Bone marrow (tissue), 2 donors: ENCODE measurements around the gene RNF14.
"Not testable (repeated sequence)": the region's sequence is repeated elsewhere in the genome, so short reads cannot be mapped to it uniquely, and the experiment has no call there.

Source experiments
- DNase-seq, 2 donors: peaks; one replicate each; lab custom pipeline; 2025; lab: John Stamatoyannopoulos, UW

Gene RNF14

DNA sequence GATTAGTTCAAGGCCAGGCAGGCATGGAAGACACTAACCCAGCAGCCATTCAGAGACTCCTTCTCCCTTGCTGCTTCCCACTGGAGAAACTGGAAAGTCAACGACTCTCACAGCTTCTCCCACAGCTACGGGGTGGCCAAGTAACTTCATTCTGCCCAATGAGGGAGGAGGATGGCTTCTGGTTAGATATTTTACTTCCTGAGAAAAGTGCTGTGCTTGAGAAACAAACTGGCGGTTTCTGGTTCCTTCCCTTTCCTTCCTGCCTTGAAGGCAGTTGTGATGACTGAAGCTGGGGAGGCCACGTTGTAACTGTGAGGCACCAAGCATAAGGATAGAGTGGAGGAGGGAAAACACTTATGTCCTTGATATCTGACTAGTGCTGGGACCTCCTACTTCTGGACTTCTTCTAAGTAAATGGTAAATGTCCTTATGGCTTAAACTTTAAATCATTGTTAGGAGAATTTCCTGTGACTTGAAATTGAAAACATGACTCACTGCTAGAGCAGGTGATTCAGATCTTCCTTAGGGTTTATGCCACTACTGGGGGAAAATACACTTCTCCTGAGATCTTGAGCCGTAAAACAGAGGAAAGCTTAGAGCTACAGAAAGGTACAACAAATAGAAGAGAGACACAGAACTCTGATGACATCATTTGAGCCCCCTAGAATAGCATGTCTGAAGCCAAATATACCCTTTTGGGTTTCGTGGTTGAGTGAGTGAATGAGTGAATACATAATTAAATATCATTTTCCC lies 47.1 kb downstream of the RNF14 start:
- DNase-seq, result peak; percentile 7 to 82

GRCh38 chr5:142016556-142016955 lies 47.7 kb downstream of the RNF14 start:
- DNase-seq, result no peak

- no peak for DNase-seq
Measured at GRCh38 chr5:142017832-142018427, 49.0 kb downstream of the RNF14 start.

DNA sequence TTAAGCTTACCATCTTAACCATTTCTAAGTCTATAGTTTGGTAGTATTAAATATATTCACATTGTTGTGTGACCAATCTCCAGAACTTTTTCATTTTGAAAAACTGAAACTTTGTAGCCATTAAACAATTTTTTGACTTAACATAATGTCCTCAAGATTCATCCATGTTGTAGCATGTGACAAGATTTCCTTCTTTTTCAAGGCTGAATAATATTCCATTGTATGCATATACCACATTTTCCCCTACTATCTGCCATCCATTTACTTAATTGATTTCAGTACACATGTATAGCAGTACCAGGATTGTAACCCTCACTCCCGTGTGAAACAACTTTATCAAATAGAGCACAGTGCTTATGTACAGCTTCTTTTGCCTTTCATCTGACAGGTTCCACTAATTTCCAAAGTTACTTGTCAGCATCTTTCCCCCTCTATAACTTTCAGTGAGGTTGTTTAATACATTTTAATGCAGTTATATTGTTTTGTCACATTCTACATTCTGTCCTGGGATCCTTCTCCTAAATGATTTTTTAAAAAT lies 51.3 kb downstream of the RNF14 start:
- DNase-seq, result no peak

GRCh38 chr5:142023836-142024235 lies 54.9 kb downstream of the RNF14 start:
- no peak for DNase-seq

DNA sequence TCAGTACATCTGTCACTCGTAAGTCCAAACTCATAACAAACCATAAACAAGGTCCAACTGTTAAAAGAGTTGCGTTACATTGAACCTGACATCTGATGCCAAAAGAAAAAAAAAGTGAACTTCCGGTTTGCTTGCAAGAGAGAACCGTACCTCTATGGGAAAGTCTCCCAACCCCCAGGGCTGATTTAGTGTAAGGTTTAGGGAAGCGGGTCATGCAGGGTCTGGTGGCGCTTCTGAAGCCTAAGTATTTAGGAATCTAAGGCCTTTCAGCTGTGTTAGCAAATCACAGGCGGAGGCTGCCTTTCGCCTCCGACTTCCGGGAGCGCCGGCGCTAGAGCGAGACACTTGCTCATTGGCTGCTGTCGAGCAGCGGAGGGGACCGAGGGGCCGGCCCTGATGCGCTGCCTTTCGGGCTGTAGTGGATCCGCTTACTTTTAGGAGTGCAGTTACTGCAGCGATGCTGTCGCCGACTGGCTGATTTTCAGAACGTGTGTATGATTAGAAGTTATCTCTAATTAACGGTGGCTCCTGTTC lies 55.9 kb downstream of the RNF14 start:
- DNase-seq, result peak; percentile 30 to 85

- no peak for DNase-seq
Measured at GRCh38 chr5:142025637-142026036, 56.7 kb downstream of the RNF14 start.

- no peak for DNase-seq
Measured at GRCh38 chr5:142032150-142032549, 63.2 kb downstream of the RNF14 start.

DNA sequence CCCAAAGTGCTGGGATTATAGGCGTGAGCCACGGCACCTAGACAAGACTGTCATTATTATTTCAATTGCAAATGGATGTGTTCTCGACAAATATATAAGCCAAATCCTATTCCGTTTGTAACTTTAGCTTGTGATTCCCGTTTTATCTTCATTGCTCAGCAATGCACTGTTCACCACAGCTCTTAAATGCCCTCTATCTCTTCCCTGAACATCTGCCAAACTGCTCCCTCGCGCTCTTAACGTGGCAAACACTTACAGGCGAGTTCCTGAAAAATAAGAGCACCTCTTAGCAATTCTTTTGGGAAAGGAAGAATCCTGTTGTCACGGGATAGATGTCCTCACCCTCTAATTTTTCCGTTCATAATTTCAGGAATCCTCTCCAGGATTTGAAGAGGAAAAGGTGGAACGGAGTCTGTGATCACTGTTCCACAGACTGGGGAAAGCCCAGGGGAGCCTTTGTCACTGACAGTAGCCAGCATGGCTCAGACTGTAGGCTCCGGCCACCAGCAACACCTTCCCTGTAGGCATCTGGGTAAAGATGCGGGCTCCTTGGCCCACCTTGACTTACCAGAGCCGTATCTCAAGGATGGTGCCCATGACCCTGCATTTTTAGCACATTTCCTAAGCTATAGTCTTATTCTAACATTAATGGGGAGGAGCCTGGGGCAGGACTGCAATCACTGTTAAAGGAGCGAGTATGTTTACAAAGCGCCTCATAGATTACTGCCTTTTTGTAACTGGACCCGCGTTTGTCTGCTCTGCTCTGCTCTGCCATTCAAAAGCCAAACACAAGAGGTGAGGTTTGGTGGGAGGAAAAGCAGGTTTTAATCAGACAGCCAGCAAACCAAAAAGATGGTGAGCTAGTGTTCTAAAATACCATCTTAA lies 64.1 kb downstream of the RNF14 start:
- no peak for DNase-seq

DNA sequence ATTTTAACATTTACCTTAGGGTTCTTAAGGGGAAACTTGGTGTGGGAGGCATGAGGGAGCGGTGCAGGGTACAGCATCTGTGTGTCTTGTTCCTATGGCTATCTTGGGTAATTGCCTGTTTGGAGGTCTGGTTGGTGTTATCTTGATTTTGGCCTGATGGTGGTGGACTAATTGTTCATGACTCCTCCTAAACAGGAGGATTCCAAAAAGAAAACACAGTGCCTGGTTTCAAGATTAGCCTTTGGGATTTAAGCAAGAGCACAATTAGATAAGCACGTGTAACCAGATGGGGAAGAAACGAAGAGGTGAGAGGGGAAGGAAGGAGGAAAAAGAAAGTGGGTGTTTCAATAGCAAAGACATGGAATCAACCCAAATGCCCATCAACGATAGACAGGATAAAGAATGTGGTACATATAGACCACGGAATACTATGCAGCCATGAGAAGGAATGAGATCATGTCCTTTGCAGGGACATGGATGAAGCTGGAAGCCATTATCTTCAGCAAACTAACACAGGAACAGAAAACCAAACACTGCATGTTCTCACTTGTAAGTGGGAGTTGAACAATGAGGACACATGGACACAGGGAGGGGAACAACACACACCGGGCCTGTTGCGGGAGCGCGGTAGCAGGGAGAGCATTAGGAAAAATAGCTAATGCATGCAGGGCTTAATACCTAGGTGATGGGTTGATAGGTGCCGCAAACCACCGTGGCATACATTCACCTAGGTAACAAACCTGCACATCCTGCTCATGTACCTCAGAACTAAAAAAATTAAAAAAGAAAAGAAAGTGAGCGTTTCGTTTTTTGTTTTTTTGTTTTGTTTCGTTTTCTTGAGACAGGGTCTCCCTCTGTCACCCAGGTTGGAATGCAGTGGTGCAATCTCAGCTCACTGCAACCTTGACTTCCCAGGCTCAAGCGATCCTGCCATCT lies 65.0 kb downstream of the RNF14 start:
- not testable (repeated sequence) for DNase-seq

DNA sequence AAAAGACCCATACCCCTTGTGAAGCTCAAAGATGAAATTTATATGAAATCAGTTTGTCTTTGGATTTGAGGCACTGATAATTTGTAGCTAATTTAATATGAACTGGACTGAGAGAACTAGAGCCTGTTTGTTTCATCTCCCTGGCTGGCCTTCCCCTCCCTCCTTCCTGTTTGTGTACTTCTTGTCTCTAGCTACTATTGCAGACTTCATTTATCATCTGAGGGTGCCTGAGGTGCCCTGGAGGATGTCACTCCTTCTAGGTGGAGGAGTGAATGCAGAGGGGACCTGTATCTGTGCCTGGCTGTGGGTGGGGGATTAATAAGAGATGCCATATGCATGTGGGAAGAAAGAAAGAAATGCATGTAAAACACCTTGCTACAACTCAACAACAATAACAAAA lies 66.1 kb downstream of the RNF14 start:
- DNase-seq, result no peak

- DNase-seq, result no peak
Measured at GRCh38 chr5:142036918-142037317, 68.0 kb downstream of the RNF14 start.

DNA sequence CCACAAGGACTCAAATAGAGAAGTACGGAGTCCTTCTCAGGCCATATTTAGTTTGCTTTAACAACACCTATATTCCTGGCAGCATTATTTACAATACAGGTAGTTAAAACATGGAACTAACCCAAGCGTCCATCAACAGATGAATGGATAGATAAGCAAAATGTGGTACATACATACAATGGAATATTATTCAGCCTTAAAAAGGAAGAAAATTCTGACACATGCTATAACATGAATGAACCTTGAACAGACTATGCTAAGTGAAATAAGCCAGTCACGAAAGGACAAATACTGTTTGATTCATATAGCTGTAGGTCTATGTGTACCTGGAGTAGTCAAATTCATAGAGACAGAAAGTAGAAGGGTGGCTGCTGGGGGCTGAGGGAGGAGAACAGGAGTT lies 68.7 kb downstream of the RNF14 start:
- not testable (repeated sequence) for DNase-seq

GRCh38 chr5:142038735-142039134 lies 69.8 kb downstream of the RNF14 start:
- no peak for DNase-seq
